ENCODE results near the gene NXPH4.

Gene NXPH4

GRCh38 chr12:57216014-57216911, at the start of gene NXPH4:
Gene NXPH4, plus strand, starts transcription at chr12:57216794. Its CDS starts 176 bp downstream, at chr12:57216970.
- peaks cover 15 to 21% of the 10 kb centered on the region in 2 donors for H3K4me1 ChIP-seq (ENCODE audit: control insufficient read depth in 2 of 2, insufficient read depth in 2 of 2, low read length in 2 of 2)
- no peaks in the 10 kb centered on the region for H3K9me3 ChIP-seq (ENCODE audit: control insufficient read depth in 2 of 2, low read length in 2 of 2)
- H3K36me3 ChIP-seq (ENCODE audit: control insufficient read depth in 2 of 2, insufficient read depth in 2 of 2, low read length in 2 of 2): peaks cover 8 to 14% of the 10 kb centered on the region in 2 donors
- H3K4me3 ChIP-seq (ENCODE audit: low read length in 2 of 2): peak within 1 kb of the TSS; percentile 40 to 44
- H3K27ac ChIP-seq (ENCODE audit: low read depth in 2 of 2, low read length in 2 of 2): no peak within 1 kb of the TSS
- H3K27me3 ChIP-seq (ENCODE audit: control insufficient read depth in 2 of 2, insufficient read depth in 2 of 2, low read length in 2 of 2): peaks cover 51 to 60% of the 10 kb centered on the region in 2 donors
- H3K9ac ChIP-seq (ENCODE audit: low read depth in 1 of 2, low read length in 2 of 2): no peak within 1 kb of the TSS

- Histone ChIP-seq H3K9ac (ENCODE audit: low read depth in 1 of 2, low read length in 2 of 2) (no peak overlapping the region), H3K4me1 (ENCODE audit: control insufficient read depth in 2 of 2, insufficient read depth in 2 of 2, low read length in 2 of 2) (no peaks in the 10 kb centered on the region), H3K27me3 (ENCODE audit: control insufficient read depth in 2 of 2, insufficient read depth in 2 of 2, low read length in 2 of 2) (no peaks in the 10 kb centered on the region), H3K36me3 (ENCODE audit: control insufficient read depth in 2 of 2, insufficient read depth in 2 of 2, low read length in 2 of 2) (peaks cover 51 to 68% of the 10 kb centered on the region in 2 donors), H3K9me3 (ENCODE audit: control insufficient read depth in 2 of 2, low read length in 2 of 2) (no peaks in the 10 kb centered on the region), H3K27ac (ENCODE audit: low read depth in 2 of 2, low read length in 2 of 2) (no peak overlapping the region), H3K4me3 (ENCODE audit: low read length in 2 of 2) (no peak overlapping the region)
Measured at GRCh38 chr12:57166971-57167371, 49.6 kb upstream of the NXPH4 start.

- Histone ChIP-seq H3K27me3 (ENCODE audit: control insufficient read depth in 2 of 2, insufficient read depth in 2 of 2, low read length in 2 of 2) (no peaks in the 10 kb centered on the region), H3K36me3 (ENCODE audit: control insufficient read depth in 2 of 2, insufficient read depth in 2 of 2, low read length in 2 of 2) (peaks cover 41 to 61% of the 10 kb centered on the region in 2 donors), H3K27ac (ENCODE audit: low read depth in 2 of 2, low read length in 2 of 2) (no peak overlapping the region), H3K4me3 (ENCODE audit: low read length in 2 of 2) (no peak overlapping the region), H3K9ac (ENCODE audit: low read depth in 1 of 2, low read length in 2 of 2) (no peak overlapping the region), H3K9me3 (ENCODE audit: control insufficient read depth in 2 of 2, low read length in 2 of 2) (no peaks in the 10 kb centered on the region), H3K4me1 (ENCODE audit: control insufficient read depth in 2 of 2, insufficient read depth in 2 of 2, low read length in 2 of 2) (no peaks in the 10 kb centered on the region)
Measured at GRCh38 chr12:57168058-57168457, 48.5 kb upstream of the NXPH4 start.

- no peak overlapping the region for H3K27ac ChIP-seq (ENCODE audit: low read depth in 2 of 2, low read length in 2 of 2)
Measured at GRCh38 chr12:57169046-57169795, 47.4 kb upstream of the NXPH4 start.

GRCh38 chr12:57169969-57170368, 46.6 kb upstream of the NXPH4 start:
- H3K4me1 ChIP-seq (ENCODE audit: control insufficient read depth in 2 of 2, insufficient read depth in 2 of 2, low read length in 2 of 2): peaks cover 0 to 5% of the 10 kb centered on the region in 2 donors

More at GRCh38 chr12:57169046-57169795, 47.4 kb upstream of the NXPH4 start:
- Histone ChIP-seq H3K4me1 (ENCODE audit: control insufficient read depth in 2 of 2, insufficient read depth in 2 of 2, low read length in 2 of 2) (no peaks in the 10 kb centered on the region), H3K9ac (ENCODE audit: low read depth in 1 of 2, low read length in 2 of 2) (no peak overlapping the region), H3K36me3 (ENCODE audit: control insufficient read depth in 2 of 2, insufficient read depth in 2 of 2, low read length in 2 of 2) (peaks cover 53 to 72% of the 10 kb centered on the region in 2 donors), H3K27me3 (ENCODE audit: control insufficient read depth in 2 of 2, insufficient read depth in 2 of 2, low read length in 2 of 2) (no peaks in the 10 kb centered on the region), H3K9me3 (ENCODE audit: control insufficient read depth in 2 of 2, low read length in 2 of 2) (no peaks in the 10 kb centered on the region), H3K4me3 (ENCODE audit: low read length in 2 of 2) (no peak overlapping the region)

GRCh38 chr12:57170408-57170807, 46.2 kb upstream of the NXPH4 start:
- Histone ChIP-seq H3K4me1 (ENCODE audit: control insufficient read depth in 2 of 2, insufficient read depth in 2 of 2, low read length in 2 of 2) (peaks cover 0 to 5% of the 10 kb centered on the region in 2 donors), H3K27me3 (ENCODE audit: control insufficient read depth in 2 of 2, insufficient read depth in 2 of 2, low read length in 2 of 2) (no peaks in the 10 kb centered on the region), H3K4me3 (ENCODE audit: low read length in 2 of 2) (no peak overlapping the region), H3K36me3 (ENCODE audit: control insufficient read depth in 2 of 2, insufficient read depth in 2 of 2, low read length in 2 of 2) (peaks cover 50 to 65% of the 10 kb centered on the region in 2 donors), H3K9ac (ENCODE audit: low read depth in 1 of 2, low read length in 2 of 2) (no peak overlapping the region), H3K27ac (ENCODE audit: low read depth in 2 of 2, low read length in 2 of 2) (no peak overlapping the region), H3K9me3 (ENCODE audit: control insufficient read depth in 2 of 2, low read length in 2 of 2) (no peaks in the 10 kb centered on the region)

More at GRCh38 chr12:57169969-57170368, 46.6 kb upstream of the NXPH4 start:
- Histone ChIP-seq H3K9ac (ENCODE audit: low read depth in 1 of 2, low read length in 2 of 2) (no peak overlapping the region), H3K4me3 (ENCODE audit: low read length in 2 of 2) (no peak overlapping the region), H3K9me3 (ENCODE audit: control insufficient read depth in 2 of 2, low read length in 2 of 2) (no peaks in the 10 kb centered on the region), H3K27ac (ENCODE audit: low read depth in 2 of 2, low read length in 2 of 2) (no peak overlapping the region), H3K36me3 (ENCODE audit: control insufficient read depth in 2 of 2, insufficient read depth in 2 of 2, low read length in 2 of 2) (peaks cover 50 to 68% of the 10 kb centered on the region in 2 donors), H3K27me3 (ENCODE audit: control insufficient read depth in 2 of 2, insufficient read depth in 2 of 2, low read length in 2 of 2) (no peaks in the 10 kb centered on the region)

- Histone ChIP-seq H3K9me3 (ENCODE audit: control insufficient read depth in 2 of 2, low read length in 2 of 2) (no peaks in the 10 kb centered on the region), H3K27ac (ENCODE audit: low read depth in 2 of 2, low read length in 2 of 2) (no peak overlapping the region), H3K9ac (ENCODE audit: low read depth in 1 of 2, low read length in 2 of 2) (no peak overlapping the region), H3K4me3 (ENCODE audit: low read length in 2 of 2) (no peak overlapping the region), H3K4me1 (ENCODE audit: control insufficient read depth in 2 of 2, insufficient read depth in 2 of 2, low read length in 2 of 2) (peaks cover 0 to 5% of the 10 kb centered on the region in 2 donors), H3K27me3 (ENCODE audit: control insufficient read depth in 2 of 2, insufficient read depth in 2 of 2, low read length in 2 of 2) (no peaks in the 10 kb centered on the region), H3K36me3 (ENCODE audit: control insufficient read depth in 2 of 2, insufficient read depth in 2 of 2, low read length in 2 of 2) (peaks cover 50 to 61% of the 10 kb centered on the region in 2 donors)
Measured at GRCh38 chr12:57170927-57171326, 45.7 kb upstream of the NXPH4 start.

GRCh38 chr12:57171668-57172067, 44.9 kb upstream of the NXPH4 start:
- no peaks in the 10 kb centered on the region for H3K27me3 ChIP-seq (ENCODE audit: control insufficient read depth in 2 of 2, insufficient read depth in 2 of 2, low read length in 2 of 2)
- H3K9me3 ChIP-seq (ENCODE audit: control insufficient read depth in 2 of 2, low read length in 2 of 2): no peaks in the 10 kb centered on the region
- peaks cover 56 to 62% of the 10 kb centered on the region in 2 donors for H3K36me3 ChIP-seq (ENCODE audit: control insufficient read depth in 2 of 2, insufficient read depth in 2 of 2, low read length in 2 of 2)
- H3K27ac ChIP-seq (ENCODE audit: low read depth in 2 of 2, low read length in 2 of 2): no peak overlapping the region
- no peak overlapping the region for H3K9ac ChIP-seq (ENCODE audit: low read depth in 1 of 2, low read length in 2 of 2)
- H3K4me3 ChIP-seq (ENCODE audit: low read length in 2 of 2): no peak overlapping the region
- peaks cover 0 to 5% of the 10 kb centered on the region in 2 donors for H3K4me1 ChIP-seq (ENCODE audit: control insufficient read depth in 2 of 2, insufficient read depth in 2 of 2, low read length in 2 of 2)

GRCh38 chr12:57173089-57173488, 43.5 kb upstream of the NXPH4 start:
- Histone ChIP-seq H3K4me1 (ENCODE audit: control insufficient read depth in 2 of 2, insufficient read depth in 2 of 2, low read length in 2 of 2) (peaks cover 0 to 5% of the 10 kb centered on the region in 2 donors), H3K27ac (ENCODE audit: low read depth in 2 of 2, low read length in 2 of 2) (no peak overlapping the region), H3K9me3 (ENCODE audit: control insufficient read depth in 2 of 2, low read length in 2 of 2) (no peaks in the 10 kb centered on the region), H3K36me3 (ENCODE audit: control insufficient read depth in 2 of 2, insufficient read depth in 2 of 2, low read length in 2 of 2) (peaks cover 54 to 58% of the 10 kb centered on the region in 2 donors), H3K27me3 (ENCODE audit: control insufficient read depth in 2 of 2, insufficient read depth in 2 of 2, low read length in 2 of 2) (no peaks in the 10 kb centered on the region), H3K9ac (ENCODE audit: low read depth in 1 of 2, low read length in 2 of 2) (no peak overlapping the region), H3K4me3 (ENCODE audit: low read length in 2 of 2) (no peak overlapping the region)

GRCh38 chr12:57173683-57174082, 42.9 kb upstream of the NXPH4 start:
- no peak overlapping the region for H3K9ac ChIP-seq (ENCODE audit: low read depth in 1 of 2, low read length in 2 of 2)
- no peak overlapping the region for H3K4me3 ChIP-seq (ENCODE audit: low read length in 2 of 2)
- peaks cover 0 to 5% of the 10 kb centered on the region in 2 donors for H3K4me1 ChIP-seq (ENCODE audit: control insufficient read depth in 2 of 2, insufficient read depth in 2 of 2, low read length in 2 of 2)
- H3K9me3 ChIP-seq (ENCODE audit: control insufficient read depth in 2 of 2, low read length in 2 of 2): no peaks in the 10 kb centered on the region
- no peaks in the 10 kb centered on the region for H3K27me3 ChIP-seq (ENCODE audit: control insufficient read depth in 2 of 2, insufficient read depth in 2 of 2, low read length in 2 of 2)
- peaks cover 55 to 58% of the 10 kb centered on the region in 2 donors for H3K36me3 ChIP-seq (ENCODE audit: control insufficient read depth in 2 of 2, insufficient read depth in 2 of 2, low read length in 2 of 2)
- no peak overlapping the region for H3K27ac ChIP-seq (ENCODE audit: low read depth in 2 of 2, low read length in 2 of 2)
